OCI-LY3 (cell line): Measurements from ENCODE around the gene ATP10A.

ENCODE experiments used
- H2AFZ ChIP-seq: fragments of 200-600, 300-600 bp; shearing (Covaris generic); 2 replicates; pipeline ENCODE4 v1.6.0; 2014; ENCODE audit warnings: antibody characterized with exemption, low read depth, low read length
- H3K27ac ChIP-seq: fragments of 200-600, 300-600 bp; sonication (generic); 2 replicates; pipeline ENCODE4 v1.5.1; 2014; ENCODE audit warnings: mild to moderate bottlenecking, low read length, moderate library complexity, mixed read lengths
- H3K27me3 ChIP-seq: fragments of 200-600, 300-600 bp; sonication (generic); 2 replicates; pipeline ENCODE4 v1.6.1; 2014; ENCODE audit warnings: low read depth, low read length, mixed read lengths
- H3K36me3 ChIP-seq: fragments of 200-600, 300-600 bp; sonication (generic); replicated peaks from 2 replicates; pipeline ENCODE3; 2014; ENCODE audit warnings: low read depth, low read length, mixed read lengths
- H3K4me1 ChIP-seq: fragments of 300-600, 200-600 bp; sonication (generic); 2 replicates; pipeline ENCODE4 v1.6.1; 2014; ENCODE audit warnings: low read length, mixed read lengths
- H3K4me2 ChIP-seq: fragments of 200-600, 300-600 bp; sonication (generic); 2 replicates; pipeline ENCODE4 v1.6.1; 2014; ENCODE audit warnings: low read length, mixed read lengths
- H3K4me3 ChIP-seq: fragments of 300-600, 200-600 bp; sonication (generic); 2 replicates; pipeline ENCODE4 v1.5.1; 2014; ENCODE audit warnings: antibody characterized with exemption, mild to moderate bottlenecking, low read length, moderate library complexity
- H3K79me2 ChIP-seq: fragments of 300-600, 200-600 bp; shearing (Covaris generic); 2 replicates; pipeline ENCODE4 v1.6.1; 2014; ENCODE audit warnings: mild to moderate bottlenecking, low read length, mixed read lengths
- H3K9ac ChIP-seq: fragments of 300-600, 200-600 bp; shearing (Covaris generic); 2 replicates; pipeline ENCODE4 v1.6.0; 2014; ENCODE audit warnings: mild to moderate bottlenecking, low read length, moderate library complexity
- H3K9me3 ChIP-seq: fragments of 200-600, 300-600 bp; shearing (Covaris generic); 2 replicates; pipeline ENCODE4 v1.6.1; 2014; ENCODE audit warnings: low read length, mixed read lengths; ENCODE audit not compliant: insufficient read depth
- H4K20me1 ChIP-seq: fragments of 200-600, 300-600 bp; sonication (generic); 2 replicates; pipeline ENCODE4 v1.6.1; 2016; ENCODE audit warnings: low read length, mixed read lengths; ENCODE audit not compliant: insufficient read depth
- CTCF ChIP-seq: fragments of 200-600, 300-600 bp; sonication (generic); IDR thresholded peaks from 2 replicates; pipeline ENCODE4 v1.5.1; 2014; ENCODE audit warnings: antibody characterized with exemption, low read length, low read depth
- EZH2phosphoT487 ChIP-seq: fragments of 200-600 bp; shearing (Covaris generic); IDR thresholded peaks from 2 replicates; pipeline ENCODE4 v1.6.1; 2018; ENCODE audit warnings: antibody characterized with exemption, mixed run types, low read depth

ATP10A gene

GRCh38 chr15:25739687-25740121 is 123.4 kb downstream of the ATP10A start:
- no peak overlapping the region for H3K4me3 ChIP-seq
- H4K20me1 ChIP-seq = no peaks in the 10 kb centered on the region
- no peak overlapping the region for H2AFZ ChIP-seq
- no peak for TF ChIP-seq EZH2phosphoT487
- TF ChIP-seq CTCF = peak; percentile 22; the same call in 1 of the 2 replicates
- H3K4me2 ChIP-seq = no peak overlapping the region
- H3K36me3 ChIP-seq = no peaks in the 10 kb centered on the region
- H3K27me3 ChIP-seq = no peaks in the 10 kb centered on the region
- no peaks in the 10 kb centered on the region for H3K9me3 ChIP-seq
- peaks cover 3% of the 10 kb centered on the region; the same call in 1 of the 2 replicates for H3K4me1 ChIP-seq
- H3K9ac ChIP-seq = no peak overlapping the region
- no peak overlapping the region for H3K27ac ChIP-seq
- no peaks in the 10 kb centered on the region for H3K79me2 ChIP-seq

- no peaks in the 10 kb centered on the region for H3K36me3 ChIP-seq
Measured at GRCh38 chr15:25738171-25738965, 124.8 kb downstream of the ATP10A start.

GRCh38 chr15:25737218-25737643 is 125.9 kb downstream of the ATP10A start:
- no peaks in the 10 kb centered on the region for H4K20me1 ChIP-seq
- H3K4me2 ChIP-seq = no peak overlapping the region
- H2AFZ ChIP-seq = no peak overlapping the region
- H3K9me3 ChIP-seq = no peaks in the 10 kb centered on the region
- H3K9ac ChIP-seq = no peak overlapping the region
- no peak overlapping the region for H3K27ac ChIP-seq
- H3K27me3 ChIP-seq = no peaks in the 10 kb centered on the region
- no peaks in the 10 kb centered on the region for H3K79me2 ChIP-seq
- H3K4me1 ChIP-seq = peaks cover 3% of the 10 kb centered on the region; the same call in 1 of the 2 replicates
- no peak overlapping the region for H3K4me3 ChIP-seq
- TF ChIP-seq EZH2phosphoT487 (no peak), CTCF (no peak)
- no peaks in the 10 kb centered on the region for H3K36me3 ChIP-seq

More at GRCh38 chr15:25738171-25738965, 124.8 kb downstream of the ATP10A start:
- TF ChIP-seq EZH2phosphoT487 (no peak), CTCF (no peak)
- Histone ChIP-seq H3K4me3 (no peak overlapping the region), H3K79me2 (no peaks in the 10 kb centered on the region), H4K20me1 (no peaks in the 10 kb centered on the region), H3K27ac (no peak overlapping the region), H3K9ac (no peak overlapping the region), H3K4me2 (no peak overlapping the region), H3K4me1 (peaks cover 3% of the 10 kb centered on the region; the same call in 1 of the 2 replicates), H2AFZ (no peak overlapping the region), H3K27me3 (no peaks in the 10 kb centered on the region), H3K9me3 (no peaks in the 10 kb centered on the region)

- H3K36me3 ChIP-seq = no peaks in the 10 kb centered on the region
- H4K20me1 ChIP-seq = no peaks in the 10 kb centered on the region
- peaks cover 3% of the 10 kb centered on the region; the same call in 1 of the 2 replicates for H3K4me1 ChIP-seq
- H3K27me3 ChIP-seq = no peaks in the 10 kb centered on the region
- H3K4me2 ChIP-seq = no peak overlapping the region
- H3K4me3 ChIP-seq = no peak overlapping the region
- no peak overlapping the region for H2AFZ ChIP-seq
- no peaks in the 10 kb centered on the region for H3K9me3 ChIP-seq
- no peak overlapping the region for H3K9ac ChIP-seq
- no peak for TF ChIP-seq CTCF
- TF ChIP-seq EZH2phosphoT487 = no peak
- H3K79me2 ChIP-seq = no peaks in the 10 kb centered on the region
- H3K27ac ChIP-seq = no peak overlapping the region
Measured at GRCh38 chr15:25736461-25736860, 126.7 kb downstream of the ATP10A start.
